AG09309 (cell line): ENCODE measurements around the gene PRKG1.
A peak's percentile ranks its signal among the peaks of the same experiment; 100 is the strongest.

Experiments
- DNase-seq: peaks from one replicate; pipeline ENCODE4 v3.0.0-alpha.2; 2010; ENCODE audit warnings: low read depth
- H3K4me3 ChIP-seq: 2 replicates; pipeline ENCODE4 v1.5.1; 2011; ENCODE audit warnings: mild to moderate bottlenecking, low read depth, low read length, moderate library complexity; ENCODE audit not compliant: control insufficient read depth
- TF ChIP-seq, protein P1 (sequence below): IDR thresholded peaks from 2 replicates; pipeline ENCODE4 v1.5.1; 2011; ENCODE audit warnings: mild to moderate bottlenecking, low read depth, low read length, inconsistent platforms; ENCODE audit not compliant: insufficient read depth, control insufficient read depth; ENCODE audit errors: missing control alignments

PRKG1 gene

DNA sequence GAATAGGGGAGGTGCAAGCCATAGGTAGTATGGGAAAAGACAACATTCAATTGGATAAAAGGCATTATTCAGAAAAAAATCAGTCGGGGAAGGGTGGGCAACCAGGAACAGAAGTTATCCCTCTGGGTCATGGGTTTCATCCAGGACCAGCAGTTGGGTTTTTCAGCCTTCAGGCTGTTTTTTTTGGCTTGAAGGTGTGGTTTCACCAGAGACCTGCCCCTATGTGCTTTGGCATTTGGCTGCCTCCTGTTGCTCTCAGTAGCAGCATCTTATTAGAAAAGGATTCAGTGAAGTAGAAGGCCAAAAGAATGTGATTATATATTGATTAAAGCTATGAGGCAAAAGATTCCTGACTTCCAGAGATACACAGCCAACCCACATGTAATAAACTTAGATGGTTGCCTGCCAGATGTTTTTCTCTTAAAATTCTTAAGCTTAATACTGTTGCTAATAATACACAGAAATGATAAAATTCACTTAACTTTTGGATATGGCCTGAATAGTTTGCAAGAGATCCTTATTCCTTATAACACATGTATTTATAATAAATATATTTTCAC, 876.8 kb downstream of the PRKG1 start:
- TF ChIP-seq, protein P1, sequence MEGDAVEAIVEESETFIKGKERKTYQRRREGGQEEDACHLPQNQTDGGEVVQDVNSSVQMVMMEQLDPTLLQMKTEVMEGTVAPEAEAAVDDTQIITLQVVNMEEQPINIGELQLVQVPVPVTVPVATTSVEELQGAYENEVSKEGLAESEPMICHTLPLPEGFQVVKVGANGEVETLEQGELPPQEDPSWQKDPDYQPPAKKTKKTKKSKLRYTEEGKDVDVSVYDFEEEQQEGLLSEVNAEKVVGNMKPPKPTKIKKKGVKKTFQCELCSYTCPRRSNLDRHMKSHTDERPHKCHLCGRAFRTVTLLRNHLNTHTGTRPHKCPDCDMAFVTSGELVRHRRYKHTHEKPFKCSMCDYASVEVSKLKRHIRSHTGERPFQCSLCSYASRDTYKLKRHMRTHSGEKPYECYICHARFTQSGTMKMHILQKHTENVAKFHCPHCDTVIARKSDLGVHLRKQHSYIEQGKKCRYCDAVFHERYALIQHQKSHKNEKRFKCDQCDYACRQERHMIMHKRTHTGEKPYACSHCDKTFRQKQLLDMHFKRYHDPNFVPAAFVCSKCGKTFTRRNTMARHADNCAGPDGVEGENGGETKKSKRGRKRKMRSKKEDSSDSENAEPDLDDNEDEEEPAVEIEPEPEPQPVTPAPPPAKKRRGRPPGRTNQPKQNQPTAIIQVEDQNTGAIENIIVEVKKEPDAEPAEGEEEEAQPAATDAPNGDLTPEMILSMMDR, result no peak
- H3K4me3 ChIP-seq, result no peak overlapping the region
- DNase-seq, result no peak

GRCh38 chr10:51951601-51952000, 877.3 kb downstream of the PRKG1 start:
- TF ChIP-seq, protein P1, result no peak
- H3K4me3 ChIP-seq, result no peak overlapping the region
- DNase-seq, result no peak

DNA sequence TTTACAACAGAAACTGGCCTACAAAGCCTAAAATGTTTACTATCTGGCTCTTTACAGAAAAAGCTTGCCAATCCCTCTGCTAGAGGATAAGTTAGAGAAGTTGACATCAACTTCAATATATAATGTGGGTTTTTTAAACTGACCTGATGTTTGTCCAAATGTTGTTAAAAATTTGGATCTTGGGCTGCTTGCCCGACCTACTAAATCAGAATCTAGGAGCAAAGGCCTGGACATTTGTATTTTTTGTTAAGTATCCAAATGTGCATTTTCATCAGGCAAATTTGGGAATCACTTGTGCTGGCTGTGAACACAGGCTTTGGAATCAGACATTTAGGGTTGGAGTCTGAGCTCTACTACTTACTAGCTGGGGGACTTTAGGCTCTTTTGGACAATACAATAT, 877.8 kb downstream of the PRKG1 start:
- DNase-seq, result no peak
- TF ChIP-seq, protein P1, result no peak

DNA sequence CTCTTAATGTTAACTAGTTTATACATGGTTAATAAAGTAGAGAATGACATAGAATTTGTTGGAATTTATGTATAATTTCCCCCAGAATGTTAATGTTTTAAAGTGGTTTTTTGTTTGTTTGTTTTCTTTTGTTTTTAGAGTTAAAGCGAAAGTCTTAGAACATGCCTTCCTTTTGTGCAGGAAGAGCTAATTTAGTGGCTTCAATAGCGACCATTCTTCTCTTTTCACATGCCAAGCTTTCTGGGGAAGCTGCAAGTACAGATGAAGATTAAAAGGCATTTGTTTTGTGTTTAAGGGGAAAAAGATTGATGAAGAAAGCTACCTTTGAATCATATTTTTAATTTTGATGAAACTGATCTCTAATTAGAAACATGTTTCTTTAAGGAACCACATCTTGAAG, 881.4 kb downstream of the PRKG1 start:
- no peak for DNase-seq

More for the DNA sequence above, 877.8 kb downstream of the PRKG1 start:
- no peak overlapping the region for H3K4me3 ChIP-seq

DNA sequence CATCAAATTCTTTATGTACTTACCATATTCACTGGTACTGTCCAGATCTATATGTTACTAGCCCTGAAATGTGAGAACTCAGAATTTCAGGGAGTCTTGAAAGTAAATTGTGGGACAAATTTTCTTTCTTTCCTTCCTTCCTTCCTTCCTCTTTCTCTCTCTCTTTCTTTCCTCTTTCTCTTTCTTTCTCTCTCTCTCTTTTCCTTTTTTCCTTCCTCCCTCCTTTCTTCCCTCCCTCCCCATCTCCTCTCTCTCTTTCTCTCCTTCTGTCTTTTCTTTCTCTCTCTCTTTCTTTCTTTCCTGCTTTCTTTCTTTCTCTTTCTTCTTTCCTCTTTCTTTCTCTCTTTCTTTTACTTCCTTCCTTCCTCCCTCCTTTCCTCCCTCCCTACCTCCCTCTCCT, 882.5 kb downstream of the PRKG1 start:
- H3K4me3 ChIP-seq, result no peak overlapping the region
- TF ChIP-seq, protein P1, result no peak
- no peak for DNase-seq

More for the DNA sequence above, 881.4 kb downstream of the PRKG1 start:
- TF ChIP-seq, protein P1, result no peak
- no peak overlapping the region for H3K4me3 ChIP-seq

DNA sequence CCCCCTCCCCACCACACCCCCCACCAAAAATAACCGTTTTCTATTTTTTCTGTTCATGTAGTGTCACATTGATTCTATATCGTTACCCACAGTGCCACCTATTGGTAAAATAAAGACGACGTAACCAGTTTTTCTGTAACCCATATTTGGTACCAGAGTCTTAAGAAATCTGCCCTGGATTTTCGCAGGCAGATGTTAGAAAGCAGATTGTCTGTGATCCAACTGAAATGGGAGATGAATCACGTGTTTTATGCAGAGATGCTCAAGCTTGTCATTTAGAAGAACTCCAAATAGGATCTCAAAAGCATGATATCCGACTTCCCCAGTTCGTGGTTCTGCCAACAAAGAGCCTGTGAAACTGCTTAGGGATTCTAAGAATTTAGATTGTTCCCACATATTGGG, 886.2 kb downstream of the PRKG1 start:
- TF ChIP-seq, protein P1, result peak; percentile 43
- DNase-seq, result peak; percentile 69
- H3K4me3 ChIP-seq, result no peak overlapping the region
